HL-60 (cell line): Measurements from ENCODE around the gene PTPRT.

Experiments used
- DNase-seq, 2 experiments: peaks; one replicate each; pipeline ENCODE4 v3.0.0-alpha.2; 2010 to 2020; ENCODE audit warnings: low read depth in 1 of 2, low spot score in 1 of 2
- H3K27ac ChIP-seq: fragments of 250-450 bp; sonication (Bioruptor Pico); replicated peaks from 2 replicates; pipeline ENCODE4 v1.5.1; 2020; ENCODE audit warnings: mild to moderate bottlenecking, moderate library complexity
- H3K27me3 ChIP-seq: fragments of 250-450 bp; sonication (Bioruptor Pico); 2 replicates; pipeline ENCODE4 v1.5.1; 2021; ENCODE audit warnings: mild to moderate bottlenecking, moderate library complexity; ENCODE audit not compliant: insufficient read depth, poor library complexity, severe bottlenecking
- H3K4me3 ChIP-seq: replicated peaks from 2 replicates; pipeline ENCODE4 v1.5.1; 2011; ENCODE audit warnings: mild to moderate bottlenecking, control low read depth, low read length; ENCODE audit not compliant: insufficient read depth
- GABPA ChIP-seq: IDR thresholded peaks from 2 replicates; pipeline ENCODE4 v1.6.1; 2012; ENCODE audit warnings: low read depth
- POLR2AphosphoS5 ChIP-seq: IDR thresholded peaks from 2 replicates; pipeline ENCODE4 v1.6.1; 2012; ENCODE audit warnings: low read depth
- SPI1 ChIP-seq: IDR thresholded peaks from 2 replicates; pipeline ENCODE4 v1.6.1; 2012; ENCODE audit warnings: low read depth, mild to moderate bottlenecking, borderline replicate concordance
- TF ChIP-seq, protein P1 (sequence below): IDR thresholded peaks from 2 replicates; pipeline ENCODE4 v1.6.1; 2012; ENCODE audit warnings: low read depth; ENCODE audit not compliant: insufficient replicate concordance
- TF ChIP-seq, protein P2 (sequence below): IDR thresholded peaks from one replicate; pipeline ENCODE4 v1.5.1; 2011; ENCODE audit warnings: low read length, control low read depth, inconsistent platforms; ENCODE audit not compliant: insufficient read depth

Gene PTPRT

GRCh38 chr20:42485556-42485955 is 704.1 kb downstream of the PTPRT start:
- Histone ChIP-seq H3K27ac (no peak overlapping the region), H3K27me3 (no peaks in the 10 kb centered on the region), H3K4me3 (no peak overlapping the region)
- TF ChIP-seq, protein P1, sequence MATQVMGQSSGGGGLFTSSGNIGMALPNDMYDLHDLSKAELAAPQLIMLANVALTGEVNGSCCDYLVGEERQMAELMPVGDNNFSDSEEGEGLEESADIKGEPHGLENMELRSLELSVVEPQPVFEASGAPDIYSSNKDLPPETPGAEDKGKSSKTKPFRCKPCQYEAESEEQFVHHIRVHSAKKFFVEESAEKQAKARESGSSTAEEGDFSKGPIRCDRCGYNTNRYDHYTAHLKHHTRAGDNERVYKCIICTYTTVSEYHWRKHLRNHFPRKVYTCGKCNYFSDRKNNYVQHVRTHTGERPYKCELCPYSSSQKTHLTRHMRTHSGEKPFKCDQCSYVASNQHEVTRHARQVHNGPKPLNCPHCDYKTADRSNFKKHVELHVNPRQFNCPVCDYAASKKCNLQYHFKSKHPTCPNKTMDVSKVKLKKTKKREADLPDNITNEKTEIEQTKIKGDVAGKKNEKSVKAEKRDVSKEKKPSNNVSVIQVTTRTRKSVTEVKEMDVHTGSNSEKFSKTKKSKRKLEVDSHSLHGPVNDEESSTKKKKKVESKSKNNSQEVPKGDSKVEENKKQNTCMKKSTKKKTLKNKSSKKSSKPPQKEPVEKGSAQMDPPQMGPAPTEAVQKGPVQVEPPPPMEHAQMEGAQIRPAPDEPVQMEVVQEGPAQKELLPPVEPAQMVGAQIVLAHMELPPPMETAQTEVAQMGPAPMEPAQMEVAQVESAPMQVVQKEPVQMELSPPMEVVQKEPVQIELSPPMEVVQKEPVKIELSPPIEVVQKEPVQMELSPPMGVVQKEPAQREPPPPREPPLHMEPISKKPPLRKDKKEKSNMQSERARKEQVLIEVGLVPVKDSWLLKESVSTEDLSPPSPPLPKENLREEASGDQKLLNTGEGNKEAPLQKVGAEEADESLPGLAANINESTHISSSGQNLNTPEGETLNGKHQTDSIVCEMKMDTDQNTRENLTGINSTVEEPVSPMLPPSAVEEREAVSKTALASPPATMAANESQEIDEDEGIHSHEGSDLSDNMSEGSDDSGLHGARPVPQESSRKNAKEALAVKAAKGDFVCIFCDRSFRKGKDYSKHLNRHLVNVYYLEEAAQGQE: no peak
- no peak for TF ChIP-seq GABPA
- DNase-seq: no peak

GRCh38 chr20:42484790-42485375 is 704.8 kb downstream of the PTPRT start:
- TF ChIP-seq, protein P1: no peak
- TF ChIP-seq POLR2AphosphoS5: no peak
- TF ChIP-seq, protein P2, sequence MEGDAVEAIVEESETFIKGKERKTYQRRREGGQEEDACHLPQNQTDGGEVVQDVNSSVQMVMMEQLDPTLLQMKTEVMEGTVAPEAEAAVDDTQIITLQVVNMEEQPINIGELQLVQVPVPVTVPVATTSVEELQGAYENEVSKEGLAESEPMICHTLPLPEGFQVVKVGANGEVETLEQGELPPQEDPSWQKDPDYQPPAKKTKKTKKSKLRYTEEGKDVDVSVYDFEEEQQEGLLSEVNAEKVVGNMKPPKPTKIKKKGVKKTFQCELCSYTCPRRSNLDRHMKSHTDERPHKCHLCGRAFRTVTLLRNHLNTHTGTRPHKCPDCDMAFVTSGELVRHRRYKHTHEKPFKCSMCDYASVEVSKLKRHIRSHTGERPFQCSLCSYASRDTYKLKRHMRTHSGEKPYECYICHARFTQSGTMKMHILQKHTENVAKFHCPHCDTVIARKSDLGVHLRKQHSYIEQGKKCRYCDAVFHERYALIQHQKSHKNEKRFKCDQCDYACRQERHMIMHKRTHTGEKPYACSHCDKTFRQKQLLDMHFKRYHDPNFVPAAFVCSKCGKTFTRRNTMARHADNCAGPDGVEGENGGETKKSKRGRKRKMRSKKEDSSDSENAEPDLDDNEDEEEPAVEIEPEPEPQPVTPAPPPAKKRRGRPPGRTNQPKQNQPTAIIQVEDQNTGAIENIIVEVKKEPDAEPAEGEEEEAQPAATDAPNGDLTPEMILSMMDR: no peak
- TF ChIP-seq SPI1: no peak
- TF ChIP-seq GABPA: no peak
- Histone ChIP-seq H3K27ac (no peak overlapping the region), H3K4me3 (no peak overlapping the region), H3K27me3 (no peaks in the 10 kb centered on the region)
- DNase-seq: no peak

DNA sequence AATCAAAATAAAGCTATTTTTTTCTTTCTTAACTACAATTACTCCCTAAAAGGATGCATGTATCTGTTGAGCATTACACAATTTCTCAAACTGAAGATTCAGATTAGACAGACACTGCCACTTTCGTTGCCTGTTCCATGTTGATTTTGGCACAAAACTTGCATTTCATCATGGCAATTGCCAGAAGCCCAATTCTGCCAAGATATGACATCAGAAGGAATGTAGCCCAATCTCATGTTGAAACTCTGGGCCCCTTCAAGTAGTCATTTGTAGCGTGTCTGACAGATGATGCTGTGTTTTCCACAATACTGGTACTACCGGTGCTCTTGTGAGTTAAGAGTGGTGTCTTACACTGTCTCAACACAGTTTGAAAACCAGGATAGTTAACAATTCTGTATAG is 705.4 kb downstream of the PTPRT start:
- DNase-seq: no peak
- Histone ChIP-seq H3K27ac (no peak overlapping the region), H3K4me3 (no peak overlapping the region), H3K27me3 (no peaks in the 10 kb centered on the region)
- no peak for TF ChIP-seq GABPA
- TF ChIP-seq, protein P2: no peak
- TF ChIP-seq, protein P1: no peak
